A673 (cell line): ENCODE data around the gene TMEM18. TPM values are rescaled to one million over a fixed set of nuclear protein-coding genes. Genes with fewer than 3 reads are reported as not detected.

ENCODE experiments used
- BruUV-seq: library from RNA; stranded (reverse); fragments of 400-500 nt; replicated peaks from 2 replicates; lab custom pipeline; 2021; lab: Mats Ljungman, UMichigan
- CTCF ChIA-PET: fragments of 300-600 bp; sonication (Branson Sonifier 250); formaldehyde crosslinking; loops from one replicate; lab custom pipeline; 2022; ENCODE audit warnings: antibody characterized with exemption; lab: Charles Lee
- POLR2A ChIA-PET: fragments of 300-600 bp; sonication (Branson Sonifier 250); formaldehyde crosslinking; loops from one replicate; lab custom pipeline; 2022; ENCODE audit warnings: antibody characterized with exemption; ENCODE audit not compliant: low non-redundant PET; lab: Charles Lee
- DNase-seq: peaks from one replicate; pipeline ENCODE4 v3.0.0-alpha.2; 2015; ENCODE audit warnings: low spot score
- H3K27ac ChIP-seq: fragments of 200-600 bp; sonication (generic); 2 replicates; pipeline ENCODE4 v1.5.1; 2016; ENCODE audit warnings: mixed run types, low read depth, mild to moderate bottlenecking, mixed read lengths, antibody characterized with exemption, low read length; ENCODE audit not compliant: poor library complexity, severe bottlenecking
- H3K27me3 ChIP-seq: fragments of 200-600 bp; sonication (generic); replicated peaks from 2 replicates; pipeline ENCODE4 v1.6.1; 2017; ENCODE audit warnings: mixed run types, low read depth, mild to moderate bottlenecking, mixed read lengths, antibody characterized with exemption, low read length; ENCODE audit not compliant: insufficient read depth, poor library complexity
- H3K36me3 ChIP-seq: fragments of 200-600 bp; sonication (generic); 2 replicates; pipeline ENCODE4 v1.6.1; 2016; ENCODE audit warnings: mixed run types, mild to moderate bottlenecking, mixed read lengths, antibody characterized with exemption, low read length; ENCODE audit not compliant: insufficient read depth, poor library complexity, severe bottlenecking
- H3K4me1 ChIP-seq: fragments of 200-600 bp; sonication (generic); 2 replicates; pipeline ENCODE4 v1.6.1; 2017; ENCODE audit warnings: mixed run types, mild to moderate bottlenecking, mixed read lengths, antibody characterized with exemption, low read length; ENCODE audit not compliant: insufficient read depth, poor library complexity, severe bottlenecking
- H3K4me3 ChIP-seq: fragments of 200-600 bp; sonication (generic); 2 replicates; pipeline ENCODE4 v1.5.1; 2016; ENCODE audit warnings: low read depth, mixed run types, mild to moderate bottlenecking, mixed read lengths, low read length; ENCODE audit not compliant: poor library complexity, severe bottlenecking
- H3K9me3 ChIP-seq: fragments of 200-600 bp; sonication (generic); 2 replicates; pipeline ENCODE4 v1.6.1; 2016; ENCODE audit warnings: mixed run types, low read depth, mild to moderate bottlenecking, mixed read lengths, antibody characterized with exemption, low read length; ENCODE audit not compliant: poor library complexity, severe bottlenecking
- CTCF ChIP-seq: fragments of 300-800, 200-600 bp; sonication (generic); conservative IDR thresholded peaks from 2 replicates; pipeline ENCODE4 v1.5.1; 2017; ENCODE audit warnings: low read depth, mild to moderate bottlenecking, antibody characterized with exemption, low read length, moderate library complexity, mixed read lengths
- EZH2 ChIP-seq: fragments of 200-600 bp; sonication (generic); IDR thresholded peaks from 2 replicates; pipeline ENCODE4 v1.6.1; 2017; ENCODE audit warnings: borderline replicate concordance, low read depth, mild to moderate bottlenecking, mixed read lengths, antibody characterized with exemption, low read length; ENCODE audit not compliant: poor library complexity, severe bottlenecking
- intact Hi-C: fragments of 100-400 bp; cut with micrococcal nuclease; formaldehyde crosslinking; loops from one replicate; pipeline ENCODE4 v1.10.0; 2022; ENCODE audit not compliant: unreplicated experiment
- total RNA-seq: library from RNA; stranded (reverse); gene quantifications from 2 replicates; pipeline ENCODE4 v1.2.3, GENCODE V29; 2021

Gene TMEM18
- total RNA-seq, 1 experiment from 2014 or later = 29.0 TPM

- intact Hi-C loops = no loop called here
- Histone ChIP-seq H3K4me1 (no peaks in the 10 kb centered on the region), H3K27ac (no peak overlapping the region), H3K36me3 (no peaks in the 10 kb centered on the region), H3K27me3 (no peaks in the 10 kb centered on the region), H3K9me3 (no peaks in the 10 kb centered on the region), H3K4me3 (no peak overlapping the region)
- TF ChIP-seq CTCF (no peak), EZH2 (no peak)
- CTCF ChIA-PET = no interaction called here
- no peak for DNase-seq
- POLR2A ChIA-PET = no interaction called here
- no TSS peak for BruUV-seq
Observed at GRCh38 chr2:630451-631320, 46.5 kb downstream of the TMEM18 start.

- Histone ChIP-seq H3K9me3 (no peaks in the 10 kb centered on the region), H3K4me3 (no peak overlapping the region), H3K36me3 (no peaks in the 10 kb centered on the region), H3K27me3 (no peaks in the 10 kb centered on the region), H3K4me1 (no peaks in the 10 kb centered on the region), H3K27ac (no peak overlapping the region)
- intact Hi-C loops = no loop called here
- ChIA-PET CTCF (no interaction called here), POLR2A (no interaction called here)
- TF ChIP-seq CTCF (no peak), EZH2 (no peak)
- no peak for DNase-seq
- no TSS peak for BruUV-seq
Observed at GRCh38 chr2:629961-630360, 47.2 kb downstream of the TMEM18 start.

- Histone ChIP-seq H3K4me3 (no peak overlapping the region), H3K27ac (no peak overlapping the region), H3K4me1 (no peaks in the 10 kb centered on the region), H3K27me3 (no peaks in the 10 kb centered on the region), H3K36me3 (no peaks in the 10 kb centered on the region), H3K9me3 (no peaks in the 10 kb centered on the region)
- peak; percentile 8 for DNase-seq
- POLR2A ChIA-PET = no interaction called here
- TF ChIP-seq CTCF (no peak), EZH2 (no peak)
- intact Hi-C loops = no loop called here
- no TSS peak for BruUV-seq
- CTCF ChIA-PET = no interaction called here
Observed at GRCh38 chr2:628651-629050, 48.6 kb downstream of the TMEM18 start.
